Tibial artery (tissue), 4 donors: Measurements from ENCODE around the gene EGFL7.

Experiments
- DNase-seq, 2 donors: peaks; one replicate each; pipeline ENCODE4 v3.0.0-alpha.2; 2019
- H3K27ac ChIP-seq, 2 donors: fragments of 200-600 bp; sonication (generic) in 1 of 2; 1 replicate in 1 of 2; 2 replicates in 1 of 2; pipeline ENCODE4 v1.5.1; 2018 to 2019; ENCODE audit warnings: mild to moderate bottlenecking in 1 of 2
- H3K27me3 ChIP-seq, 2 donors: fragments of 200-600 bp; sonication (generic) in 1 of 2; one replicate each; pipeline versions ENCODE4 v1.5.1 to v1.6.0; 2016 to 2019
- H3K36me3 ChIP-seq, 3 donors: fragments of 200-600 bp; sonication (generic) in 2 of 3; one replicate each; pipeline ENCODE4 v1.5.1; 2016 to 2019; ENCODE audit warnings: mild to moderate bottlenecking in 2 of 3
- H3K4me1 ChIP-seq, 4 donors: fragments of 200-600 bp; sonication (generic) in 2 of 4; 1 replicate in 3 of 4; 2 replicates in 1 of 4; pipeline ENCODE4 v1.5.1; 2016 to 2019
- H3K4me3 ChIP-seq, 2 donors: fragments of 200-600 bp; sonication (generic) in 1 of 2; 1 replicate in 1 of 2; 2 replicates in 1 of 2; pipeline ENCODE4 v1.5.1; 2018 to 2019; ENCODE audit warnings: mild to moderate bottlenecking in 2 of 2
- H3K9me3 ChIP-seq, 3 donors: fragments of 200-600 bp; sonication (generic) in 1 of 3; one replicate each; pipeline ENCODE4 v1.5.1; 2016 to 2019
- intact Hi-C: fragments of 100-400 bp; cut with DNase I; formaldehyde crosslinking; loops from one replicate; pipeline ENCODE4 v1.15.0; 2023; ENCODE audit warnings: low total_unique reads
- TF ChIP-seq, protein P1 (sequence below), 2 experiments: fragments of 200-600 bp in 1 of 2; fragments of 450-650 bp in 1 of 2; IDR thresholded peaks; one replicate each; pipeline ENCODE4 v1.5.1; 2017 to 2019; ENCODE audit warnings: antibody characterized with exemption in 2 of 2, mild to moderate bottlenecking in 1 of 2, moderate library complexity in 1 of 2

The EGFL7 gene

DNA sequence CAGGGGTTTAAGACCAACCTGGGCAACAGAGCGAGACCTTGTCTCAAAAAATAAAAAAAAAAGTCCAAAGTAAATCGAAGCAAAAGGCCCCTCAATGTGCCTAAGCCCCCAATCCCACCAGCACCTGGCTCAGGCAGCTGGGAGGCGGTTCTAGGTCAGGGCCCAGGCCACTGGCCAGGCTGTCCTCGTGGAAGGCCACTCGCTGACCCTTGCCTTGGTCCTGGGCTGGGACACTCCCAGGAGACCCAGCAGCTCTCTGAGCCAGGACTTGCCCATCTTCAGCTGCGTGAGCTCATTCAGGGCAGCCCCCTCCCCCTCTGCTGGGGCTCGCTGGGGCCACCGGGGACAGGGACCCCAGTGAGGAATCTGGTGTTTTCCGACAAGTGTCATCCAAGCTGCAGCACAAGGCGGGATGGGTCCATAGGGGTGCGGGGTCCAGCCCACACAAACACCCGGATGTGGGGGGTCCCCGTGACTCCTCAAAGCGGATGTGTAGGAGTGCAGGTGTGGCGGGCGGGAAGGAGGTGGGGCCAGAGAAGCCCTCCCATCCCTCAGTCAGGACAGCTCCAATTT lies 20.5 kb downstream of the EGFL7 start:
- Histone ChIP-seq H3K4me3 (no peak overlapping the region), H3K4me1 (peaks cover 0 to 44% (median 20%) of the 10 kb centered on the region in 4 donors), H3K27me3 (no peaks in the 10 kb centered on the region), H3K36me3 (no peaks in the 10 kb centered on the region), H3K9me3 (no peaks in the 10 kb centered on the region), H3K27ac (no peak overlapping the region)
- intact Hi-C loops: no loop called here
- DNase-seq: no peak
- TF ChIP-seq, protein P1, sequence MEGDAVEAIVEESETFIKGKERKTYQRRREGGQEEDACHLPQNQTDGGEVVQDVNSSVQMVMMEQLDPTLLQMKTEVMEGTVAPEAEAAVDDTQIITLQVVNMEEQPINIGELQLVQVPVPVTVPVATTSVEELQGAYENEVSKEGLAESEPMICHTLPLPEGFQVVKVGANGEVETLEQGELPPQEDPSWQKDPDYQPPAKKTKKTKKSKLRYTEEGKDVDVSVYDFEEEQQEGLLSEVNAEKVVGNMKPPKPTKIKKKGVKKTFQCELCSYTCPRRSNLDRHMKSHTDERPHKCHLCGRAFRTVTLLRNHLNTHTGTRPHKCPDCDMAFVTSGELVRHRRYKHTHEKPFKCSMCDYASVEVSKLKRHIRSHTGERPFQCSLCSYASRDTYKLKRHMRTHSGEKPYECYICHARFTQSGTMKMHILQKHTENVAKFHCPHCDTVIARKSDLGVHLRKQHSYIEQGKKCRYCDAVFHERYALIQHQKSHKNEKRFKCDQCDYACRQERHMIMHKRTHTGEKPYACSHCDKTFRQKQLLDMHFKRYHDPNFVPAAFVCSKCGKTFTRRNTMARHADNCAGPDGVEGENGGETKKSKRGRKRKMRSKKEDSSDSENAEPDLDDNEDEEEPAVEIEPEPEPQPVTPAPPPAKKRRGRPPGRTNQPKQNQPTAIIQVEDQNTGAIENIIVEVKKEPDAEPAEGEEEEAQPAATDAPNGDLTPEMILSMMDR (IDR thresholded peaks at IDR 0.05): no peak

DNA sequence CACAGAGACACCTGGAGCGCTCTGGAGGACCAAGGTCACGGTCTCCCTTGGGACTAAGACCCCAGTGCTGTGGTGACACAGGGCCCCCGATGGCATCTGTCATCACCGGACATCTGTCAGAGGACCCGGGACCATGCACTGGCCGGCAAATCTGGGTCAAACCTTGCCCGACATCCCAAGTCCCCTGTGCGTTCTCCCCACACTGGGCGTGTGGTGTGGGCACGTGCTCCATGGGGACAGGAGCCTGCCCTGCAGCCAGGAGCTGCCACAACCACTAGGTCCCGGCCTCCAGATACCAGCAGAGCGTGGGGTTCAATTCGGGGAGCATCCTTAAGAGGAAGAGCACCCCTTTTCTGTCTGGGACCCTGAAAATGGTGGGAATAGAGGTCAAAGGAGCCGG lies 21.0 kb downstream of the EGFL7 start:
- TF ChIP-seq, protein P1 (IDR thresholded peaks at IDR 0.05): no peak
- Histone ChIP-seq H3K4me1 (peaks cover 0 to 45% (median 20%) of the 10 kb centered on the region in 4 donors), H3K27me3 (no peaks in the 10 kb centered on the region), H3K27ac (no peak overlapping the region), H3K4me3 (no peak overlapping the region), H3K36me3 (no peaks in the 10 kb centered on the region), H3K9me3 (no peaks in the 10 kb centered on the region)
- intact Hi-C loops: no loop called here
- no peak for DNase-seq

DNA sequence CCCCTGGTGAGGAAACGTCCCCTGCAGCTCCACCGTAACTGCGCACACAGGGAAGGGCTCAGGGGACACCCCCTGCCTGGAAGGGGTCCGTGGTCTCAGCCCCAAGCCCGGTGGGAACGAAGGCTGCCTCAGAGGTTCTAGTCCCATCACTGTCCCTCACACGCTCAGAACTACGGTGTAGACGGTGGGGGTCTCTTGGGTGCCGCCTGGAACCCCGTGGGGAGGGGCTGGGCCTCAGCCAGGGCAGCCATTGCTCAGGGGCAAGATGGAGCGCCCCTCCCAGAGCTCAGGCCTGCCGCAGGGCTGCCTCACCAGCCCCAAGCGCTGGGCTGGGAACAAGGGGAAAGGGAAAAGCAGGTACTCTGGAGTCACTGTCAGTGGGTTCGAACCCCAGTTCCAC lies 21.6 kb downstream of the EGFL7 start:
- intact Hi-C loops: no loop called here
- TF ChIP-seq, protein P1 (IDR thresholded peaks at IDR 0.05): no peak
- H3K9me3 ChIP-seq: no peaks in the 10 kb centered on the region
- no peak overlapping the region for H3K4me3 ChIP-seq
- no peaks in the 10 kb centered on the region for H3K27me3 ChIP-seq
- no peaks in the 10 kb centered on the region for H3K36me3 ChIP-seq
- DNase-seq: no peak
- peaks cover 0 to 42% (median 20%) of the 10 kb centered on the region in 4 donors for H3K4me1 ChIP-seq
- no peak overlapping the region for H3K27ac ChIP-seq

DNA sequence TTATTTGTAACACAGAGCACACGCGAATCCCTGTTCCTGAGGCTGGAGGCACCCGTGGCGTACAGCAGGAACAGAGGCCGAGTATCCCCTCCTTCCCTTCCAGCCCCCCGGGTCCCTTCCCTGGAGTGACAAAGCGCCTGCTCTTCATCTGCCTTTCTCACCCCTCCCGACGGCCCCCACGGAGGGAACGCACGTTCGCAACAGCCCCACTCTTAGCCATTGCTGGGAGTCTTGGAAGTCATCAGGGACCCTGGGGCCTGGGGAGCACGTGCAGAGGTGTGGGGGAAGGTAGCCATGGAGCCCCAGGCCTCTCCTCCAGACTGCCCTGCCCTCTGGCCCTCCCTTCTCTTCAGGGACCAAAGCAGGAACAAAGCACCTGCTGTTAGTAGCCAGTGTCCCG lies 22.1 kb downstream of the EGFL7 start:
- H3K9me3 ChIP-seq: no peaks in the 10 kb centered on the region
- peaks cover 0 to 42% (median 20%) of the 10 kb centered on the region in 4 donors for H3K4me1 ChIP-seq
- DNase-seq: no peak
- intact Hi-C loops: no loop called here
- H3K36me3 ChIP-seq: no peaks in the 10 kb centered on the region
- H3K27me3 ChIP-seq: no peaks in the 10 kb centered on the region
- no peak overlapping the region for H3K4me3 ChIP-seq
- TF ChIP-seq, protein P1 (IDR thresholded peaks at IDR 0.05): no peak
- H3K27ac ChIP-seq: no peak overlapping the region

DNA sequence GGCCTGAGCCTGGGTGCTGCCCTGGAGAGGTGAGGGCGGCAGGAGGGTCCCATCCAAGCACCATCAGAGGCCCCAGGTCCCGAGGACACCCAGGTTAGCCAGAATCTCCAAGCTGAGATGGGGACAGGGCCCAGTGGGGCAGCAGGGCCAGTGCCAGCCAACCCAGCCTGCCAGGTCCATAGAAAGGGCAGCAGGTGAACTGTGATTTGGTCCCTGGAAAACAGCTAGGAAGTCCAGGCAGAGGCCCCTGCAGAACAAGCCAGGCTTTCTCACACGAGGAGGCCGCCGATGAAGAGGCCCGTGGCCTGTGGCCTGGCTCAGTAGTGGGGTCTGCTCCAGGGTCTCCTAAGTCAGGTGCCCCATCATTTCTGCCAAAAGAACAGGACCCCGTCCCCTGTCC lies 22.5 kb downstream of the EGFL7 start:
- H3K36me3 ChIP-seq: no peaks in the 10 kb centered on the region
- peaks cover 0 to 39% (median 20%) of the 10 kb centered on the region in 4 donors for H3K4me1 ChIP-seq
- no peak overlapping the region for H3K27ac ChIP-seq
- no peak overlapping the region for H3K4me3 ChIP-seq
- H3K9me3 ChIP-seq: no peaks in the 10 kb centered on the region
- intact Hi-C loops: no loop called here
- DNase-seq: no peak
- TF ChIP-seq, protein P1 (IDR thresholded peaks at IDR 0.05): no peak
- H3K27me3 ChIP-seq: no peaks in the 10 kb centered on the region
